NCI-H2029 treated with DMSO at 0.1 percent for 48 hours (cell line): ENCODE data around the gene DNTT.

Experiments used
- DNase-seq: peaks from one replicate; lab custom pipeline; 2025; lab: John Stamatoyannopoulos, UW

DNTT gene

GRCh38 chr10:96342402-96342801 is 38.2 kb downstream of the DNTT start:
- DNase-seq: no peak

DNA sequence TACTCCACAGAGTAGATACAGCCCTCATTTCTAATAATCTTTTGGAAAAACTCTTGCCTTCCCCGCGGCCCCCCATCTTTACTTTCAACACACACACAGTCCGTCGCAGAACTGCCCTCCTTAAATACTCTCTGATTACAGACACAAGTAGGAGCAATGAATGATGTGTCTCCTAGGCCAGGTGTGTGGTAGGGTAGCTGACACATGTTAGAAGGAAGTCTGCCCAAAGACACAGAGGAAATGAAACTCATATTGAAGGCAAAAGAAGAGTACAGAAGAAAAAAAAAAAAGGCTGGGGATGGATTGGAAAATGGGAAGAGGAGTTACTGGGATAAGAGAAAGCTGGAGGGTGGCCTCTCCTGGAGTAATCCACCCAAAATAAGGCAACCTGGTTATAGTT is 39.9 kb downstream of the DNTT start:
- DNase-seq: no peak

- DNase-seq: no peak
These were observed 41.0 kb downstream of the DNTT start for GRCh38 chr10:96345222-96345621.

DNA sequence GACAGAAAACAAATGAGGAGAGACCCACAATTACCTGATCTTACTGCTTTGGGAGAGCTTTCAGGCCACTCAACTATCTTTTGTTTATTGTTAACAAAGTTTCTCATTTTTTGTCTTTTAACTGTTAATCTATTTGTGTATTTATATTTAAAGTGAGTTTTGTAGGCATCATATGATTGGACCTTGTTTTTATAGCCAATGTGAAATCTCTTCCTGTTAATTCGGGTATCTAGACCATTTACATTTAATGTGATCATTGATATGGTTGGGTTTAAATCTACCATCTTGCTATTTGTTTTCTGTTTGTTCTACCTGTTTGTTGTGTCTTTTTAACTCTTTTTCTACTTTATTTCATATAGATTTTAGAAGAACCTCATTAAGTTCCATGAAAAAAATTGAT is 42.1 kb downstream of the DNTT start:
- DNase-seq: no peak

DNA sequence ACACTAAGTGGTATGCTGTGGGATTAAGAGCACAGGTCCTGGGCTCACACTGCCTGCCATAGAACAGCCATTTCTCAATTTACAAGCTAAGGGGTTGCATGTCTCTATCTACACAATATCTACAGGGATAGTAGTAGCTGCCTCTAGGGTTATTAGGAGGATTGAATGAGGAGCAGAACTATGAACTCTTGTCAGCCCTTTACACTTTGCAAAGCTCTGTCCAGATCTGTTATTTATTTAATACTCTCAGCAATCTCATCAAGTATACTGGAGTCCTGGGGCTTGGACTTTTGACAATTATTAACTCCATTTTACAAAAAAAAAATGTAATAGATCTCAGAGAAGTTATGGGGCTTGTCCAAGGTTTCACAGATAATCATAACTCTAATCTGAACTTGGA is 47.8 kb downstream of the DNTT start:
- no peak for DNase-seq

- DNase-seq: no peak
These were observed 48.3 kb downstream of the DNTT start for GRCh38 chr10:96352582-96352981.

DNA sequence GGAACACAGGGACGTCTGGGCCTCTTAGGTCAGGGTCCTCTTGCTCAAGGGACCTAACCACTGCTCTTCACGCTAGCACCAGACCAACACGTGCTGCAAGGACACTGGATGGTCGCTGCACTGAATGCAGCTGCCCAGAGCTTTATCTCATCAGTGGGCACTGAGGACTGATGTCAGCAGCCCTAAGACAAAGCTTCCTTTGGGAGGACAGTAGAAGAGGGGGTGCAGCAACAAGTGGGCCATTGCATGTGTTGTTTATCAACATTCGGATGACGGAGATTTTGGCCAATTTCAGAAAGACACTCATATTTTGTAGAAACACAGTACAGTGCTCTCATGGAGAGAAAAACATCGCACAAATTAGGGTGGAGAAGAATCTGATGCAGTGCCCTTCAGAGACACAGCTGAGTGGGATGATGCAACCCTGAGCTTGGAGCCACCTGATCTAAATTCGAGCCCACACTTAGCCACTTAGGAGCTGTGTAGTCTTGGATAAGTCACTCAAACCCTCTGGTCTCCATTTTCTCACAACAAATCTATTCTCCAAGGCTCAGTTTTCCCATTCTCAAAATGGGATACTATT is 52.9 kb downstream of the DNTT start:
- DNase-seq: no peak

- no peak for DNase-seq
These were observed 54.8 kb downstream of the DNTT start, which contains the start of gene OPALIN for GRCh38 chr10:96358851-96359540. Gene OPALIN, minus strand, starts transcription at chr10:96359002. Its CDS starts 106 bp downstream, at chr10:96358896.

- no peak for DNase-seq
These were observed 55.4 kb downstream of the DNTT start for GRCh38 chr10:96359616-96360015.

DNA sequence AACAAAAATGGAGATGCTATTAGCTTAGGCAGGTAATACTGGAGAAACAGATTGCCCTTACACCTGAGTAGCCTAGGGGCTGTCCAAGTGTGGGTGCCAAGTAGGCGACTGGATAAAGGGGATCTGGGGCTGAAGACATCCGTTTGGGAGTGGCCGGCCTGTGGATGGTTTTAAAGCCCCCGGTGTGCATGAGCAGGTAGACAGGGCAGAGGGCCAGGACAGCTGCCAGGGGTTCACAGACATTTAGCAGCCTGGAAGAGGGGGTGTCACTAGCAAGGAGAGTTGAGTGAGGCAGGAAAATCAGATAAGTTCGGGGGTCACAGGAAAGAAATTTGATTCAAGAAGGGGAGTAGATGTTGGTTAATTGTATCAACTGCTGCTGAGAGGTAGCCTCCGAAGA is 56.1 kb downstream of the DNTT start:
- no peak for DNase-seq

DNA sequence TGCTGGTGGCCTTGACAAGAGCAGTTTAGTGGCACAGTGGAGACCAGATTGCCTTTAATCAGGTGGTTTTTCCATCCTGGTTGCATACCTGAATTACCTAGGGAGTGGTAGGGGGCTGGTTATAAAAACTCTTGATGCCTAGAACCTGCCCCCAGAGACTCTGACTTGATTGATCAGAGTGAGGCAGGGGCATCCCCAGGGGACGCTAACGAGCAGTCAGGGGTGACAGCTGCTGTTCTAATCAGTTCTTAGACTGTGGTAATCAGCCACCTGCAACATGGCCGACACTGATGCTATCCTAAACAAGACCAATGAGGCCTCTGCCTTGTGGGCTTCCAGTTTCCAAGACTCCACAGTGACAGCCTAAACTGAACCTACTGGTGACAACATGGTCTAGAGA is 56.5 kb downstream of the DNTT start:
- no peak for DNase-seq

DNA sequence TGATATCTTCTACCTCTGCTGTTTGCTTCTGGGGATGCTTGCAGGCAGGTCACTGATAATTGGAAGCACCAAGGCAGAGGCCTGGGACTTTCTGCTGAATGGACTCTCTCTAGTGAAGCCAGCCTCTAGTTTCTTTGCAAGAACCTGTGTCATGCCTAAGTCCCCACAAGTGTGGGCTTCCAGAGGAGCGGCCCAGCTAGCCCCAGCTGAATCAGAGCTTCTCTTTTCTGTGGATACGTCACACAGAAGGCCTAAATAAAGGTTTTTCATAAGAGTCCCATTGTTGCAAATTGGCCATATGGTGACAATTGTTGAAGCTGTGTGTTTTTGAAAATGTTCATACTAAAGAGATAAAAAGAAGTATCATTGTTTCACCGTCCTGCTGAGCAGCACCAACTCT is 61.3 kb downstream of the DNTT start:
- DNase-seq: no peak

GRCh38 chr10:96366508-96366907 is 62.3 kb downstream of the DNTT start:
- no peak for DNase-seq

DNA sequence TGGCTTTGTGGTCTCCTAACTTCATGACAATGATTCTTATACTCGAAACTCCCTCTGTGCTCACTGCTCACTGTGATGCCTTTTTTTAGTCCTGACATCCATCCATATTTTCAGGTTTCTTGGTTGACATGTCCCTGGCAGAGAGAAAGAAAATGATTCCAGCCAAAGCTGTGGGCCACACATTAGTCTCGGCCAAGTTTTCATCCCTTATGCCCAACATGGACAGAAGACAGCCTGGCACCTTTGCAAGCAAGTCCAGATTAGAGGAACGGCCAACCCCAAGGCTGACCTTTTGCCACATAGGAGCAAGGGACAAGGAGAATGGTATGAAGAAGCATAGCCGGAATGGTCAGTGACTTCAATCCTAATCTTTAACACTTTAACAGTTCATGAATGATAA is 63.2 kb downstream of the DNTT start:
- DNase-seq: no peak

DNA sequence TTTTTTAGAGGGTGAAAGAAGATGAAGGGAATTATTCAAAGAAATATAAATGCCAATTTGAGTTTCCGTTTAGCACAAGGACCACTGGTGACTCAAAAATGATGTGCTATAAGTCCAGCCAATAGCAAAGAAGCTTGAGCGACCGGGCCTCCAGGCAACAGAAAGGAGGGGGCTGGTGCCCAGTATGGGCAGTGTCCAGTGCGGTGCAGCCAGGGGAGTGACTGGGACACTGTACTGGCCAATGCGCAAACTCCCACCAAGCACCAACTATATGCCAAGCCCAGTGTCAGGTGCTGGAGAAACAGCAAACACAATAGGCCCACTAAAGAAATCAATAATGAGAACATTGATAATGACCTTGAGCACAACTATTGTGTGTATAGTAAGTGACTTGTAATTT is 64.7 kb downstream of the DNTT start:
- DNase-seq: no peak

DNA sequence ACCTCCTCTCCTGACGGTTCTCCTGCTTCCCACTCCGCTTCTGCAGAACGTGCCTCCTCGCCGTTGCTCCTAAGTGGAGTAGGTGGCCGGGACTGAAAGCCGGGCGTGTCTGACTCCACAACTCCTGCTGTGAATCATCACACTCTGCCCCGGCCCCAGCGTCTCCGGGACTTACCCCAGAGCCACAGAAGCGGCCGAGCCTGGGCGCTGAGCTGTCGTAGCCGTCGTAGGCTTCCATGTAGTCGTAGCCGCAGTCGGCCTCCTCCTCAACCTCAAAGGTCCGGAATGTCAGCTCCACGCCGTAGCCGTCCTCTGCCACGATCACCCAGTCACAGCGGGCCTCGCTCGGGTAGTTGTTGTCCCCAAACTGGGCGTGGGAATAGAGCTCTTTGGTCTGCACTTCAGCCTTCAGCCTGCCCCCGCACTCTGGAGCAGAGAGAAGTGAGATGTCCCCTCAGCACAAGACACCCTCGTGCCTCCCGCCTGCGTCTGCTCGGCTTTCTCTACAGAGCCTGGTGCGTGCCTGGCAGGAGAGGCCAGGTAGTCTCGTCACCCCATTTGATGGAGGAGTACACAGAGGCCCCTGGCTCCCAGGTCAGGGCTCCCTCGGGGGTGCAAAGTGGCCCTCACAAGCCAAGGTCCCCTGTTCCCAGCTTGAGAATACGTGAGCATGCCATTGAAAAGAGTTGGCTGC is 65.8 kb downstream of the DNTT start:
- no peak for DNase-seq

DNA sequence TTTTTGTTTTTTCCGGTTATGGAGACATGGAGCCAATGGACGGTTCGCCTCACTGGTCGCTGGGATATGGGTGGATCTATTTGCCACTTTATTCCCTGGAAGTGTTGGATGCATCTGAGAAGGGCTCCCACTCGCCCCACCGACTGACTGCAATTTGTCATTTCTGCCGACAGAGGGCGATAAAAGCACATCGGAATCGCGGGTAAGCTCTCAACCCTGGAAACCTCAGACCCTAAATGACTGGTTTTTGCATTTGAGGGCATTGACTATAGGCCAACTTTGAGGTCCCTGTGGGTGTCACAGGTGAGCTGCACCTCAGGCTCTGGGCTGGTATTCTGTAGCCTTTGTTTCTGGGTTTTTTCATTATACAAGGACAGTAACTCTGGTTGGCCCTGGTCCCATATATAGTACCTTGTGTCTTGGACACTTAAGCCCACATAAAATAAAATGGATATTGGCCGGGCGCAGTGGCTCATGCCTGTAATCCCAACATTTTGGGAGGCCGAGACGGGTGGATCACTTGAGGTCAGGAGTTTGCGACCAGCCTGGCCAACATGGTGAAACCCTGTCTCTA is 66.4 kb downstream of the DNTT start:
- no peak for DNase-seq

DNA sequence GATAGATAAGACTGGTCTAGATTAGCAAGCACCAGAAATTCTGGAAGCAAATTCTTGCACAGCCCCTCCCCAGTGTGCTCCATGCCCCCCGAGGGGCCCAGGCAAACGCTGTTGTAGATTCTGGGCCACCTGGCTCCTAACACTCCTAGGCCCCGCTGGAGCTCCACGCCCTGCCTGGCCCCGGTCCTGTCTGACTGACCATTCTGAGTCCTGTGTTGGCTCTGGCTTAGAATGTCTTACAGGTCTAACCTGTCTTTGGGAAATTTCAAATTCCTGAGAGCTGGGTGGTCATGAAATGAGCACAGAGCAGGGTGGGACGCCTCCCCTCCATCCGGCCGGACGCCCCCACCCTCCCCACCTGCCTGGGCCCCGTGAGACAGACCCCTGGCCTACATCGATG is 67.1 kb downstream of the DNTT start:
- DNase-seq: no peak

DNA sequence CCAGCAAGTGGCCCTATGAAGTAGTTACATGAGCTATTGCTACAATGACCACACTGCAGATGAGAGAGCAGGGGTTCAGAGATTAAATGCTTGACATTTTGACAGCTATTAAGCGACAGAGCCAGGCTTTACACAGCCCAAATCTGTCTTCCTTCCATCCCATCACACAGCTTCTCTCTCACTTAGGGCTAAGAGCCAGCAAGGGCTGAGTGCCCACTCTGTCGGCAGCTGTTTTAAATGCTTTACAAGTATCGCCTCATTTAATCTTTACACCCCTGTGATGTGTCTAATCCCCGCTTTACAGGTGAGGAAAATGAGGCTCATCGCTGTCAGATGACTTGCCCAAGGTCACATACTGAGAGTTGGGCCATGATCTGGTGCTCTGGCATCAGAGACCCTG is 69.8 kb downstream of the DNTT start:
- DNase-seq: no peak

- DNase-seq: no peak
These were observed 70.4 kb downstream of the DNTT start for GRCh38 chr10:96374639-96374984.

GRCh38 chr10:96374985-96375830 is 71.0 kb downstream of the DNTT start:
- DNase-seq: peak; percentile 39

GRCh38 chr10:96376483-96376882 is 72.2 kb downstream of the DNTT start:
- no peak for DNase-seq
